GM21367 (cell line): Measurements from ENCODE around the gene EXOC6B.

Experiments used
- ATAC-seq: cut with Tn5 transposase; IDR thresholded peaks from one replicate; pipeline ENCODE4 v1.9.1; 2021; ENCODE audit not compliant: unreplicated experiment

EXOC6B gene

GRCh38 chr2:72291059-72291458, 534.8 kb downstream of the EXOC6B start:
- no peak for ATAC-seq

GRCh38 chr2:72289736-72290135, 536.1 kb downstream of the EXOC6B start:
- no peak for ATAC-seq

GRCh38 chr2:72289283-72289682, 536.5 kb downstream of the EXOC6B start:
- ATAC-seq, result no peak

DNA sequence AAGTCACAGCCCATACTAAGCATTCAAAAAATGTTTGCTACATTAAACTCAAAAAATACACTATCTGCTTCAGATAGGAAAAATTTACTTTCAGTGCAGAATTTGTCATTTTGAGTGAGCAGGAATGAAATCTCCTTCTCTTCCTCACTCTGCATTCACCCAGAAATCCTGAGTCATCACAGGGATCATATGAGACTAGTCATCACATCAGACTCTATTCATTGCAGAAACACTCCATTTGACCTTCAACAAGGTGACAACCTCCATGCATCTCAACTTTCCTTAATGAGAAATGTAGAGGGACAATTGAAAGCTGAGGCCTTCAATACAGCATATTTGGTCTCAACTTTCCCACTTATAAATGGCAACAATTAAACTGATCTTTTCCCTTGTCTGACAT, 547.8 kb downstream of the EXOC6B start:
- ATAC-seq, result no peak

- ATAC-seq, result no peak
These were observed 549.0 kb downstream of the EXOC6B start for GRCh38 chr2:72276876-72277275.

DNA sequence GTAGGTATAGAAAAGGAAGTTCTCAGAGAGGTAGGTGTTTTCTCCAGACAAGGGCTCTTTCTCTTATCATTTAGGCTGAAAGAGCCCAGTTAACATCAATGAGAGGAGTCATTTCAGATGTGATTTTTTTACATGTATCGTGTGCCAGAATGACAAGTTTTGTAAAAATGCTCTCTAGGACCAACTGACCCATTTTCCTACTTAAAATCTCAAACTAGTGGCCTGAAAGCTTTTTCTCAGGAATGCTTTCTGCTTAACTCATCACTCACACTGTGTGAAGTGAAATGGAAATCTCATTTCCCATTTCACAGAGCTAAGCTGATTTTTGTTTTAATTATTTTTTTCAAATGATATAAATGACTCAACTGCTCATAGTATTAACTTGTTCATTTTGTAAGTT, 549.5 kb downstream of the EXOC6B start:
- no peak for ATAC-seq

GRCh38 chr2:72275084-72275483, 550.7 kb downstream of the EXOC6B start:
- ATAC-seq, result no peak

DNA sequence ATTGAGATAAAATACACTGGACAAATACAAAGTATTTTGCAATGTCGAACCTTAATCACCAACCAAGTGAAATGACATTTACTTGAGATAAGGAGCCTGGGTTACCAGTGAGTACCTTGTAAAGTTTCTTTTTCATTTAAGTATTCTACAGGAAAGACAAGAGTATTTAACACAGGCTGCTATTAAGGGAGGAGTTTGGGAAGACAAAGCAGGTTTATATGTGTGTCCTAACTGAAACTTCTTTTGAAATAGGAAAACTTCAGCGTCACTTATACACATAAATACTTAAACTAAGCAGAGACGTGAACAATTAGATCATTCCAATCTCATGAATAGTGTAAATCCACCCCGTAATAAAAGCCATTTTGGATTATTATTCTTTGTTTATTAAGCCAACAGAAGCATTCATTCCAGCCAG, 551.4 kb downstream of the EXOC6B start:
- no peak for ATAC-seq

DNA sequence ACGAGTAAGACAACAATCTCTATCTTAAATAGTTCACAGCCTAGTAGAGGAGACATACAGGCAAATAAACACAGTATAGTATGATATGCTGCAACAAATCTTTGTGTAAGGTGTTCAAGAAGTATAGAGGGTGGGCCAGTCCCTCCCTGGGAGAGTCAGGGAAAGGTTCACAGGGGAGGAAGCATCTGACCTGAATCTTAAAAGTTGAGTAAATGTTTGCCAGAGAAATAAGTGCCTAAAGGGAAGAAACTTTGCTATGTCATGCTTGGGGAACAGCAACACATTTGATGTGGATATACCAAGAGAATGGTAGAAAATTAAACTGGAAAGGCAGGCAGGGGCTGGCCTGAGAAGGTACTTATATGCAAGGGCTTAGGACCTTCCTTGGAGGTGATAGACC, 552.4 kb downstream of the EXOC6B start:
- no peak for ATAC-seq

GRCh38 chr2:72271766-72272641, 553.8 kb downstream of the EXOC6B start:
- ATAC-seq, result no peak

DNA sequence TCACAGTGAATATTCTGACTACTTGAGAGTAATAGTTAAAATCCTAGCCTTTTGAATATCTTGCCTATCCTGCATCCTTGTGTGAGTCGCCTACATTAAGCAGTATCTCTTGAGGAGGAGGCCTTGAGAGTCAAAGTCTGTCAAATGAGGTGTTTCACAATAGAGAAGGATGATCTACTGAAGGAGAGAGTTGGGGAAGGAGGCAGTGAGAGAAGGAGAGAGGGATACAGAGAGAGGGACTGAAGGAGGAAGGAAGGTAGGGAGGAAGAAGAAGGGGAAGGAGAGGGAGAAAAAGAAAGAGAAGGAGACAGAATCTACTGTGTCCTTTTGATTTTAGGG, 554.6 kb downstream of the EXOC6B start:
- no peak for ATAC-seq

DNA sequence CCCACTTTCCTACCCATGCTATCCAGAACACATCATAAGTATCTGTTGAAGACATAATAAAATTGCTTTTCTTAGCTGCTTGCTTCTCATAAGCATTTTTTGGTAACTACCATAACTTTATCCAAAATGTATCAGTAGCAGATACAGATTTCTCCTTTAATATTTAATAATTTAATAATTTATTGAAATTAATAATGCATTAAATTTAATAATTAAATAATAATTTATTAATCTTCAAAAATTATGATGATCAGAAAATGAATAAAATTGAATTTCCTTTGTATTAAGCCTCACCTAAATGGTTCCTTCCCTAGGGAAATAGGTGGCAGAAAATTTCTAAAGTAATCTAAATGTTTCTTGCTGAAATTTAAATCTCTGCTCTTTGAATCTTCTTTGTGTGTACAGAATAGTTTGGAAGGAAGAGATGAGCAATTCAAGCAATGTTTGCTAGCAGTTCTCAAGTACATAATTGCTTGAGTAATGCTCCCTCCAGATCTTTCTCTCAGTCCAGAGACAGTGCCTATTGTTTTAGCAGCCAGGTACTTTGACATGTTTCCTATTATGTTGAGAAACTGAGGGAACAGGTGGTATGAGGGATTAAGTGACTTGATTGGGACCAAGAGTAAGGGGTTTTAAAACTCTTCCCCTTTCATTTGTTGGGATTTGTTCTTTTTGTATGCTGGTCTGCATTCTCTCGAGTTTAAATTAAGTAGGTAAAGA, 555.1 kb downstream of the EXOC6B start:
- no peak for ATAC-seq

DNA sequence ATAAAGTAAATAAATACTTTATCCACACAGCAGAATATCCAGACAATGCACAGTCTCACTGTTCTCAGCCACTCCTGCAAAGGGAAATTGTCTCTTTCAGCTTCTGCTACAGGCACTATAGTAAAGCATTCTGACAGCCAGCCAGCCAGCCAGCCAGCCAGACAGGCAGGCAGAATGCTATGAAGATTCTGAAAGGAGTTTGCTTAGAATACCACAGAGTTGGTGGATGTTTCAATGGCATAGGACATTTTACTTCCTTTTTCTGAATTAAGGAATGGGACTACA, 562.1 kb downstream of the EXOC6B start:
- no peak for ATAC-seq

GRCh38 chr2:72263043-72263775, 562.6 kb downstream of the EXOC6B start:
- ATAC-seq, result no peak

- ATAC-seq, result no peak
These were observed 564.8 kb downstream of the EXOC6B start for GRCh38 chr2:72261076-72261475.

GRCh38 chr2:72255540-72255939, 570.3 kb downstream of the EXOC6B start:
- ATAC-seq, result no peak

- ATAC-seq, result no peak
These were observed 570.9 kb downstream of the EXOC6B start for GRCh38 chr2:72254831-72255451.

DNA sequence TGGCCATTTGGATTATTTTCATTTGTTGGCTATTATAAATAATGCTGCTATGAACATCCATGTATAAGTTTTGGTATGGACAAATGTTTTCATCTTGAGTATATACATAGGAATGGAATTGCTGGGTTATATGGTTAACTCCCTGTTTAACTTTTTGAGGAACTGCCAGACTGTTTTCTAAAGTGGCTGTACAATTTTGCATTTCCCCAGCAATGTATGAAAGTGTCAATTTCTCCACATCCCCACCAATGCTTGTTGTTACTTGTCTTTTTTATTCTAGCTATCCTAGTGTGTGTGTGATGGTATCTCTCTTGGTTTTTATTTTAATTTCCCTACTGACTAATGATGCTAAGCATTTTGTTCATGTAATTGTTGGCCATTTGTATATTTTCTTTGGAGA, 587.5 kb downstream of the EXOC6B start:
- ATAC-seq, result no peak

GRCh38 chr2:72237549-72237948, 588.3 kb downstream of the EXOC6B start:
- ATAC-seq, result no peak

GRCh38 chr2:72236445-72237067, 589.3 kb downstream of the EXOC6B start:
- no peak for ATAC-seq
